GM19240 (cell line): ENCODE data around the gene NR1H2.

Source experiments
- DNase-seq: peaks from one replicate; pipeline ENCODE4 v3.0.0; 2011; ENCODE audit warnings: low spot score; ENCODE audit not compliant: insufficient read length

NR1H2 gene

DNA sequence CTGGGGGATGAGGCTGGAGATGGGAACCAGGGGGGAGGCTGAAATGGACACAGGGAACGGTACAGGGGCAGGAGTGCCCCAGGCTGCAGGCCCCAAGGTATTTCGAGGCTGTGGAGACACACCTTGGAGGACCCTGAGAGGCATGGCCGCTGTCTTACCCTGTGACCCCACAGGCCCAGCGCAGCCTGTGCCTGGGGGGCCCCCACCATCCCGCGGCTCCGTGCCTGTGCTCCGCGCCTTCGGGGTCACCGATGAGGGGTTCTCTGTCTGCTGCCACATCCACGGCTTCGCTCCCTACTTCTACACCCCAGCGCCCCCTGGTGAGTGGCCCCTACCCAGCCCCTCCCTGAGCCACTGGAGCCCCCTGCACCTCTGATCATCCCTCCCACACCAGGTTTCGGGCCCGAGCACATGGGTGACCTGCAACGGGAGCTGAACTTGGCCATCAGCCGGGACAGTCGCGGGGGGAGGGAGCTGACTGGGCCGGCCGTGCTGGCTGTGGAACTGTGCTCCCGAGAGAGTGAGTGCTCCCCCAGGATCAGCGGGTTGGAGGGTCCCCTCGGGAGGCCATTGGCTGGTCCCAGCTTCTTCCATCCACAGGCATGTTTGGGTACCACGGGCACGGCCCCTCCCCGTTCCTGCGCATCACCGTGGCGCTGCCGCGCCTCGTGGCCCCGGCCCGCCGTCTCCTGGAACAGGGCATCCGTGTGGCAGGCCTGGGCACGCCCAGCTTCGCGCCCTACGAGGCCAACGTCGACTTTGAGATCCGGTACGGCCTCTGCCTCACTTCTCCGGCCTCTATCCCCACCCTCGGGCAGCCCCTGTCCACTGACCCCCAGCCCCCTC is 25.6 kb downstream of the NR1H2 start:
- no peak for DNase-seq

GRCh38 chr19:50402544-50403301 is 26.5 kb downstream of the NR1H2 start:
- no peak for DNase-seq

- no peak for DNase-seq
These were observed 30.0 kb downstream of the NR1H2 start for GRCh38 chr19:50406156-50406820.

DNA sequence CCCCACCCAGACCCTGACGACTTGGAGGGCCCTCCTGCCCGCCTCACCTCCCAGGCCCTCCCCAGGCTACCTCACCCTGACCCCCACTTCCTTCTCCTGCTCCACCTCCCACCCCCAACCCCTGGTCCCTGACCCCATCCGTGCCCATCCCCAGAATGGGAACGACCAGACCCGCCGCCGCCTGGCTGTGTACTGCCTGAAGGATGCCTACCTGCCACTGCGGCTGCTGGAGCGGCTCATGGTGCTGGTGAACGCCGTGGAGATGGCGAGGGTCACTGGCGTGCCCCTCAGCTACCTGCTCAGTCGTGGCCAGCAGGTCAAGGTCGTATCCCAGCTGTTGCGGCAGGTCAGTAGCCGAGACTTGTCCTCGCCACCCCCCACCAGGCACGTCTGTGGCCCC is 30.6 kb downstream of the NR1H2 start:
- no peak for DNase-seq

DNA sequence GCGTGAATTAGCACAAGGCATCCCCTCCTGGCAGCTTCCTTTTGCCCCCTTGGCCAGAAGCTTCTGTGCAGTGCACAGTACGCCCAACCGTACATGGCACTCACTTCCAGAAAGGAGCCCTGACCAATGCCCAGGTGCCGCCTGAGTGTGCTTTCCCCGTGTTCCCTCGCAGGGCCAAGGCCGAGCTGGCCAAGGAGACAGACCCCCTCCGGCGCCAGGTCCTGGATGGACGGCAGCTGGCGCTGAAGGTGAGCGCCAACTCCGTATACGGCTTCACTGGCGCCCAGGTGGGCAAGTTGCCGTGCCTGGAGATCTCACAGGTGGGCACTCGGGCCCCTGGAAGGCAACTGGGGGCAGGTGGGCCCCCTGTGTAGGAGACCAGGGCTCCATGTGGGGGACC is 33.1 kb downstream of the NR1H2 start:
- no peak for DNase-seq

GRCh38 chr19:50410109-50410508 is 33.9 kb downstream of the NR1H2 start:
- no peak for DNase-seq

DNA sequence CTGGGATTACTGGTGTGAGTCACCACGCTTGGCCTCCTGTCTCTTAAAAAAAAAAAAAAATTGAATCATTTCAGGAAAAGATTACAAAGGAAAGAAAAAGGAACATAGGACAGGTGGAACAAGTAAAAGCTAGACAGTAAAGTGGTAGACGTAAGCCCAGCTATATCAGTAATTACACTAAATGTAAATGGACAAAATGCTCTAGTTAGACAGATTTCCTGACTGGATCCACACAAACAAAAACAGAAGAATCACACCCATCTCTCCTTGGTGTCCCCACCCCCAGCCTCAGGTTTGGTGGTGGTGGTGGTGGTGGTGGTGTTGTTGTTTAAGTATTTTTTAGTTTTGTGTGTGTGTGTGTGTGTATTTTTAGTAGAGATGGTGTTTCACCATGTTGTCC is 36.2 kb downstream of the NR1H2 start:
- DNase-seq, result no peak

GRCh38 chr19:50413096-50413495 is 36.8 kb downstream of the NR1H2 start:
- no peak for DNase-seq

- no peak for DNase-seq
These were observed 37.3 kb downstream of the NR1H2 start for GRCh38 chr19:50413531-50413930.

DNA sequence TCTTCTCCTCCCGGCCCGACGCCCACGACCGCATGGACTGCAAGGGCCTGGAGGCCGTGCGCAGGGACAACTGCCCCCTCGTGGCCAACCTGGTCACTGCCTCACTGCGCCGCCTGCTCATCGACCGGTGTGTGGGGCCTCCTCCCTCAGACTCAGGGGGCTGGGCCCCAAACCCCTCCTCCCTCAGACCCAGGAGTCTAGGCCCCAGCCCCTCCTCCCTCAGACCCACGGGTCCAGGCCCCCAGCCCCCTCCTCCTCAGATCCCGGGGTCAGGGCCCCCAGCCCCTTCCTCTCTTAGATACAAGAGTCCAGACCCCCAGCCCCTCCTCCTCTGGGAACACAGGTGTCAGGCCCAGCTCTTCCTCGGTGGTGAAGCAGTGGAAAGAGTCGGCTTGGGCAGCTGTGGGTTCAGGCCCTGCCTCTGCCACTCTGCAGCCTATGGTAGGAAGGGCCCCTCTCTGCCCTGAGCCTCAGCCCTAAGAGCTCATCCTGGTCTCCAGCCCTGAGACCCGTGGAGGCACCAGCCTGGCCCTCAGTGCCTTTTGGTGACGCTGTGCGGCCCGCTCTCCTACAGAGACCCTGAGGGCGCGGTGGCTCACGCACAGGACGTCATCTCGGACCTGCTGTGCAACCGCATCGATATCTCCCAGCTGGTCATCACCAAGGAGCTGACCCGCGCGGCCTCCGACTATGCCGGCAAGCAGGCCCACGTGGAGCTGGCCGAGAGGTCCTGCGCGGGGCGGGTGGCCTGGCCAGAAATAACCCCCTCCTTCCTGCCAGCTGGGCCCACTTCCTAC is 38.8 kb downstream of the NR1H2 start:
- peak; percentile 87 for DNase-seq

- DNase-seq, result peak; percentile 87
These were observed 39.4 kb downstream of the NR1H2 start for GRCh38 chr19:50415661-50416033.

DNA sequence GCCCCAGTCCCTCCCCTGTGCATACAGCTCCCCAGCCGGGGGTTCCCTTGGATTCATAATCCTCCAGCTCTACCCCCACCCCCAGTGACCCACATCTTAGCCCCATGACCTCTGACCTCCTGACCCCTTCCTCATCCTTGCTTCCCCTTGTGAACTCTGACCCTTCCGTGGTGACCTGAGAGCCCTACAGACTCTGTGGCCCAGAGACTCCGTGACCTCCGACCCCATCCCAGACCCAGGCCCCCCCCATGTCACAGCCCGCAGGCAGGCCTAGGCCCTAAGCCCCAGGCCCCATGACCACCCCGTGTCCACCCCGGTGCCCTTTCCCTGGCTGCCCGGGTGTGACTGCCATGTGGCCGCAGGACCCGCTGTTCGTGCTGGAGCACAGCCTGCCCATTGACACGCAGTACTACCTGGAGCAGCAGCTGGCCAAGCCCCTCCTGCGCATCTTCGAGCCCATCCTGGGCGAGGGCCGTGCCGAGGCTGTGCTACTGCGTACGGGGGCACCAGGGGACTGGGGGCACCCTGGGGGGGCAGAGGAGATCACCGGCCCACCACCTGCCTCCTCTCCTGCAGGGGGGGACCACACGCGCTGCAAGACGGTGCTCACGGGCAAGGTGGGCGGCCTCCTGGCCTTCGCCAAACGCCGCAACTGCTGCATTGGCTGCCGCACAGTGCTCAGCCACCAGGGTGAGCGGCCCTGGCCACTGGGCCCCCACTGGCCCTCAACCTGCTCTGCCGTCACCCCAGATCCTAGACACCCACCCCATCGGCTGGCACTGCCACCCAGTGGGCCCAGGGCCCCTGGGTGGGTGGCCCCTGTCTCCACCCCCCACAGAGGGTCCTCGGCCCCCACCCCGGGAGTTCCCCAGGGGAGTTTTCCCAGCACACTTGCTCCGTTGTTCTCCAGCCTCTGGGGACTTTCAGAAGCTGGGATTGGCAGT is 40.0 kb downstream of the NR1H2 start:
- DNase-seq, result no peak

DNA sequence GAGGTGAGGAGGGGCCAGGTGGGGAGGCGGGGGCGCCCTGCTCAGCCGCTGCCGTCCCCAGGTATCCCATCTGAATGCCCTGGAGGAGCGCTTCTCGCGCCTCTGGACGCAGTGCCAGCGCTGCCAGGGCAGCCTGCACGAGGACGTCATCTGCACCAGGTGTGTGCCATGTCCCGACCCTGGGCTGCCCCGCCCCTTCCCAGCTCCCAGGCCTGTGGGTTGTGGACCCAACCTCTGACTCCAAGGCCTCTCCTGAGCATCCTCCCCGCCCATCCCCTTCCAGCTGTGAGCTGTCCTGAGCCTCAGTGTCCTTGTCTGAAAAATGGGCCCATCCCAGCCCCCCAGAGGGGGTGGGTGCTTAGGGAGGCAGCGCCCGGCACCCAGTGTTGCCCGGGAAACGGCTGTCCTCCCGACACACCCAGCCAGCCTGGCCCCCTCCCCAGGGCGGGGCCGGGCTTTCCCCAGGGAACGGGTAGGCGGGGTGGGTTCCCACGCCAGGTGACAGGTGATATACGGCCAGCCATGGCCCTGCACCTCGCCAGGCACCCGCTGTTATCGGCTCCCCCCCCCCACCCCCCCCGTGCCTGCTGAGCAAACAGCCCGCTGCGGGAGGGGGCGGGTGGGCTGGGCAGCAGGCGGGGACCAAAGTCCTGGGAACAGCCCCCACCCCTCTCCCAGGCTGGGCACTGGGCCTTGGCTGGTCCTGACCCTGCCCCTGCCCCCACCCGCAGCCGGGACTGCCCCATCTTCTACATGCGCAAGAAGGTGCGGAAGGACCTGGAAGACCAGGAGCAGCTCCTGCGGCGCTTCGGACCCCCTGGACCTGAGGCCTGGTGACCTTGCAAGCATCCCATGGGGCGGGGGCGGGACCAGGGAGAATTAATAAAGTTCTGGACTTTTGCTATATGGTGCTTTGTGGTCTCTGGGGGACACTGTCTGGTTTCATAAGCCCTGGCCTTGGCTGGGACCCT is 41.1 kb downstream of the NR1H2 start:
- no peak for DNase-seq

- DNase-seq, result no peak
These were observed 42.1 kb downstream of the NR1H2 start, which contains the start of gene SPIB for GRCh38 chr19:50418176-50419021. Gene SPIB, plus strand, starts transcription at chr19:50418938. Its CDS starts 25 bp downstream, at chr19:50418963.

- no peak for DNase-seq
These were observed 42.8 kb downstream of the NR1H2 start for GRCh38 chr19:50419022-50419579.

DNA sequence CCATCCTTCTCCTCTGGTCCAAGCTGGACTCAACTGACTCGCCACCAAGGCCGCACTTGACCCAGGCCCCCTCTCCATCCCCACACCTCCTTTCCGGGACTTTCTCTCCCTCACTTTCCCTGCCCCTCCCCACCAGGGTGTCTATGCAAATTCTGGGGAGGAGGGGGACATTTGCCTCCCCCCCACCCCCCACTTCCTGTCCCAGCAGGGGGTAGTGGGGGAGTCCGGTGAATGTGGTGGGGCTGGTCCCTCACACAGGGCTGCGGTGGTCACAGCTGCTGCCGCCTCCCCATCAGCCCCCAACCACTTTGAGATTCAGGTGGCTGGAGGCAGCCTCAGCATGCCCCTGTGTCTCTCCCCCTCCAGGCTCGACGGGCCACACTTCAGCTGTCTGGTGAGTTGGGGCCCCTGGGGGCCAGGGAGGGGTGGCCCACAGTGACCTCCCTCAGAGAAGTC is 43.4 kb downstream of the NR1H2 start:
- DNase-seq, result no peak

DNA sequence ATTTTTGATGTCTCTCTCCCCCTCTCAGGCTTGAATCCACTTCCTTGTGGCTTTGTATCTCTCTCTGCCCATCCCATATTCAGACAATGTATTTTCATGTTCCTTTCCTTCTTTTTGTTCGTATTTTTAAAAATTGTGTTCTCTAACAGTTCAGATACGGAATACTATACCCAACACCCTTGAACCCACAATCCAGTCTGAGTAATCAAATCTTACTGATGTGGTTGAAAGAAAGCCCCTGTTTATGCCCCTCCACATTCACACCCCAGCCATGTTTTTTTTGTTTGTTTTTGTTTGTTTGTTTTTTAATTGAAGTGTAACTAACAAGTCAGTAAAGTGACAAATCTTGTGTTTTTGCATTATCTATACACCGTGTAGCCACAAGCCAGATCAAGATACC is 43.9 kb downstream of the NR1H2 start:
- no peak for DNase-seq

DNA sequence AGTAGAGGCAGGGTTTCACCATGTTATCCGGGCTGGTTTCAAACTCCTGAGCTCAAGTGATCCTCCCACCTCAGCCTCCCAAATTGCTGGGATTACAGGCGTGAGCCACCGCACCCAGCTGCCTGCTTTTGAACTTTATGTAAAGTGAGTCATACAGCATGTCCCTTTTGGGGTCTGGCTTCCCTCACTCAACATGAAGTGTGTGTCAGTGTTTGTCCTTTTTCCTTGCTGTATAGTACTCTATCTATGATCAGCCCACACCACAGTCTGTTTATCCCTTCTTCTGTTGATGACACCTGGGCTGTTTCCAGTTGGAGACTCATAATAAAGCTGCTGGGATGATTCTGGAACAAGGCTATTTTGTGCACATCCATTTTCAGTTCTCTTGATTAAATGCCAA is 44.6 kb downstream of the NR1H2 start:
- no peak for DNase-seq
